ENCODE measurements around the gene SGK1.
"Not testable (repeated sequence)": the region's sequence is repeated elsewhere in the genome, so short reads cannot be mapped to it uniquely, and the experiment has no call there.

Gene SGK1

DNA sequence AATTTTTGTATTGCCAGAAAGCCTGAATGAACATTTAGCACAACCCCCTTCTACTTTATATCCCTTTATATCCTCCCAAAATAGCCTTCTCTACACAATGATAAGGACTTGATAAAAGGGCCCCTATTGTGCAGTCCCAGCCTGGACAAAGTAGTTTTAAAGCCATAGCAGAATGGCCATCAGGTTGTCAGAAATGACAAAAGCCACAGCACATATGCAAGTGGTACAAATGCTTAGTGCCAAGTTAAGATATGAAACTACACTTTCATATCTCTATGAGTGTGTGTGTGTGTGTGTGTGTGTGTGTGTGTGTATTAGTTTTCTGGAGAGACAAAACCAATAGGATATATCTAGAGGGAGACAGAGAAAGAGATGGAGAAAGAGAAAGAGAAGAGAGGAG lies 132.6 kb downstream of the SGK1 start:
- no peaks in the 10 kb centered on the region for H3K27me3 ChIP-seq (ENCODE audit: control insufficient read depth, low read length)
- no peaks in the 10 kb centered on the region for H3F3A ChIP-seq (ENCODE audit: control insufficient read depth, insufficient read depth)
- H3K36me3 ChIP-seq (ENCODE audit: control insufficient read depth, low read length): no peaks in the 10 kb centered on the region
- H3K4me3 ChIP-seq (ENCODE audit: low read length): no peak overlapping the region
- no peaks in the 10 kb centered on the region for H3K79me2 ChIP-seq (ENCODE audit: control insufficient read depth, low read length)
- peaks cover 12% of the 10 kb centered on the region for H3K4me1 ChIP-seq (ENCODE audit: control insufficient read depth, low read length)
- no peak overlapping the region for H3K27ac ChIP-seq (ENCODE audit: low read depth, low read length)
- H4K20me1 ChIP-seq (ENCODE audit: control insufficient read depth, insufficient read depth, low read depth, low read length): no peaks in the 10 kb centered on the region
- H3K9me2 ChIP-seq (replicated peaks; ENCODE audit: control insufficient read depth, low read length): no peaks in the 10 kb centered on the region
- TF ChIP-seq EZH2phosphoT487 (IDR thresholded peaks at IDR 0.05; ENCODE audit: borderline replicate concordance, low read length): no peak
- TF ChIP-seq, protein P1, sequence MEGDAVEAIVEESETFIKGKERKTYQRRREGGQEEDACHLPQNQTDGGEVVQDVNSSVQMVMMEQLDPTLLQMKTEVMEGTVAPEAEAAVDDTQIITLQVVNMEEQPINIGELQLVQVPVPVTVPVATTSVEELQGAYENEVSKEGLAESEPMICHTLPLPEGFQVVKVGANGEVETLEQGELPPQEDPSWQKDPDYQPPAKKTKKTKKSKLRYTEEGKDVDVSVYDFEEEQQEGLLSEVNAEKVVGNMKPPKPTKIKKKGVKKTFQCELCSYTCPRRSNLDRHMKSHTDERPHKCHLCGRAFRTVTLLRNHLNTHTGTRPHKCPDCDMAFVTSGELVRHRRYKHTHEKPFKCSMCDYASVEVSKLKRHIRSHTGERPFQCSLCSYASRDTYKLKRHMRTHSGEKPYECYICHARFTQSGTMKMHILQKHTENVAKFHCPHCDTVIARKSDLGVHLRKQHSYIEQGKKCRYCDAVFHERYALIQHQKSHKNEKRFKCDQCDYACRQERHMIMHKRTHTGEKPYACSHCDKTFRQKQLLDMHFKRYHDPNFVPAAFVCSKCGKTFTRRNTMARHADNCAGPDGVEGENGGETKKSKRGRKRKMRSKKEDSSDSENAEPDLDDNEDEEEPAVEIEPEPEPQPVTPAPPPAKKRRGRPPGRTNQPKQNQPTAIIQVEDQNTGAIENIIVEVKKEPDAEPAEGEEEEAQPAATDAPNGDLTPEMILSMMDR (IDR thresholded peaks at IDR 0.05; ENCODE audit: low read depth, low read length, poor library complexity, severe bottlenecking): no peak
- H3K4me2 ChIP-seq (ENCODE audit: low read length): no peak overlapping the region
- H3K9me3 ChIP-seq (ENCODE audit: control insufficient read depth, insufficient read depth, low read length): no peaks in the 10 kb centered on the region

DNA sequence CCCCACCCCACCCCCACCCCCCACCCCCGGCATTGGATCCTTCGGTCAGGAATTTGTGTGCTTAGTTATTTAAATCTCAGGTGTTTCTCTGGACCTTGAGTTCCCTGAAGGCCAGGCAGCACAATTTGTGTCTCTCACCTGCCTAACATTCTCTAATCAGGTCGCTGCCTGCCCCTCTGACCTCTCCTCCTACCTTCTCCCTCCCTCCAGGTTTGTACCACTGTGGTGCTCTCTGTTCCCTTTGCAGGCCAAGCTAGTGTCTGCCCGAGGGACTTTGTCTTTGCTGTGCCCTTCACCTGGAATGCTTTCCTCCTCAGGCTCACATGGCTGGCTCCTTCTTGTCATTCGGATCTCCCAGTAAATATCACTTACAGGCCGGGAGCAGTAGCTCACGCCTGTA lies 134.1 kb downstream of the SGK1 start:
- H3K9me3 ChIP-seq (ENCODE audit: control insufficient read depth, insufficient read depth, low read length): no peaks in the 10 kb centered on the region
- H3K79me2 ChIP-seq (ENCODE audit: control insufficient read depth, low read length): no peaks in the 10 kb centered on the region
- H3K4me3 ChIP-seq (ENCODE audit: low read length): no peak overlapping the region
- H3K36me3 ChIP-seq (ENCODE audit: control insufficient read depth, low read length): no peaks in the 10 kb centered on the region
- no peak for TF ChIP-seq EZH2phosphoT487 (IDR thresholded peaks at IDR 0.05; ENCODE audit: borderline replicate concordance, low read length)
- TF ChIP-seq, protein P1 (IDR thresholded peaks at IDR 0.05; ENCODE audit: low read depth, low read length, poor library complexity, severe bottlenecking): no peak
- H3K4me2 ChIP-seq (ENCODE audit: low read length): no peak overlapping the region
- H3K27me3 ChIP-seq (ENCODE audit: control insufficient read depth, low read length): no peaks in the 10 kb centered on the region
- H3K27ac ChIP-seq (ENCODE audit: low read depth, low read length): no peak overlapping the region
- H3K9me2 ChIP-seq (replicated peaks; ENCODE audit: control insufficient read depth, low read length): no peaks in the 10 kb centered on the region
- peaks cover 8% of the 10 kb centered on the region for H3K4me1 ChIP-seq (ENCODE audit: control insufficient read depth, low read length)
- H4K20me1 ChIP-seq (ENCODE audit: control insufficient read depth, insufficient read depth, low read depth, low read length): no peaks in the 10 kb centered on the region
- H3F3A ChIP-seq (ENCODE audit: control insufficient read depth, insufficient read depth): no peaks in the 10 kb centered on the region

DNA sequence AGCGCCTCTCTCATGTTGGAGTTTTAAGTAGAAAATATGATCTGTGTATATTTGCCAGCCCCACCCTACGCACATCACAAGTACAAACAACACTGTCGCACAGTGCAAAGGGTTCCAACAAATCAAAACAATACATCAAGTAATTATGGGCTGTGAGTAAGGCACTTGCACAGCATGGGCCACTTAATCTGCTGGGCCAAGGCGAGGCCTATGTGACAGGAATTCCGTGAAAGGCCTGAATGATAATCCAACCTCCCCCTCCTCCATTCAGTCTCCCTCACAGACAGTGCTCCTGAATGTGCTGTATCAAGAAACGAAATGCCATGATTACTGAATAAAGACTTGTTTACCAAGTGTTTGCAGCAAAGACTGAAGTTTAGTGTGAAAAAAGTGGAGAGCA lies 135.4 kb downstream of the SGK1 start:
- H3K4me2 ChIP-seq (ENCODE audit: low read length): no peak overlapping the region
- peaks cover 8% of the 10 kb centered on the region for H3K27me3 ChIP-seq (ENCODE audit: control insufficient read depth, low read length)
- H3K9me2 ChIP-seq (replicated peaks; ENCODE audit: control insufficient read depth, low read length): no peaks in the 10 kb centered on the region
- H3K27ac ChIP-seq (ENCODE audit: low read depth, low read length): no peak overlapping the region
- H3K36me3 ChIP-seq (ENCODE audit: control insufficient read depth, low read length): no peaks in the 10 kb centered on the region
- no peak for TF ChIP-seq EZH2phosphoT487 (IDR thresholded peaks at IDR 0.05; ENCODE audit: borderline replicate concordance, low read length)
- TF ChIP-seq, protein P1 (IDR thresholded peaks at IDR 0.05; ENCODE audit: low read depth, low read length, poor library complexity, severe bottlenecking): no peak
- H3K4me1 ChIP-seq (ENCODE audit: control insufficient read depth, low read length): peaks cover 21% of the 10 kb centered on the region
- no peak overlapping the region for H3K4me3 ChIP-seq (ENCODE audit: low read length)
- no peaks in the 10 kb centered on the region for H3F3A ChIP-seq (ENCODE audit: control insufficient read depth, insufficient read depth)
- no peaks in the 10 kb centered on the region for H3K9me3 ChIP-seq (ENCODE audit: control insufficient read depth, insufficient read depth, low read length)
- H4K20me1 ChIP-seq (ENCODE audit: control insufficient read depth, insufficient read depth, low read depth, low read length): no peaks in the 10 kb centered on the region
- no peaks in the 10 kb centered on the region for H3K79me2 ChIP-seq (ENCODE audit: control insufficient read depth, low read length)

DNA sequence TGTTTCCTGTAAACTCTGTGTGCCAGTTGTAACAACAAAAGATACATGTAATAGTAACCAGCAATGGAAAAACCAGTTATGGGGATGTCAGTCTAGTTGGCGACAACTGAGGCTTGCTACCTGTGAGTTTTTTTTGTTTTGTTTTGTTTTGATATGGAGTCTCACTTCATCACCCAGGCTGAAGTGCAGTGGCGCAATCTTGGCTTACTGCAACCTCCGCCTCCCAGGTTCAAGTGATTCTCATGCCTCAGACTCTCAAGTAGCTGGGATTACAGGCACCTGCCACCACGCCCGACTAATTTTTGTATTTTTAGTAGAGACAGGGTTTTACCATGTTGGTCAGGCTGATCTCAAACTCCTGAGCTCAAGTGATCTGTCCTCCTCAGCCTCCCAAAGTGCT lies 136.2 kb downstream of the SGK1 start:
- H3K9me2 ChIP-seq (replicated peaks; ENCODE audit: control insufficient read depth, low read length); H3K27ac ChIP-seq (ENCODE audit: low read depth, low read length); H3F3A ChIP-seq (ENCODE audit: control insufficient read depth, insufficient read depth); H3K4me2 ChIP-seq (ENCODE audit: low read length); H3K4me3 ChIP-seq (ENCODE audit: low read length); H4K20me1 ChIP-seq (ENCODE audit: control insufficient read depth, insufficient read depth, low read depth, low read length); H3K79me2 ChIP-seq (ENCODE audit: control insufficient read depth, low read length); H3K9me3 ChIP-seq (ENCODE audit: control insufficient read depth, insufficient read depth, low read length); H3K36me3 ChIP-seq (ENCODE audit: control insufficient read depth, low read length): not testable (repeated sequence)
- H3K27me3 ChIP-seq (ENCODE audit: control insufficient read depth, low read length): peaks cover 15% of the 10 kb centered on the region
- H3K4me1 ChIP-seq (ENCODE audit: control insufficient read depth, low read length): peaks cover 23% of the 10 kb centered on the region

DNA sequence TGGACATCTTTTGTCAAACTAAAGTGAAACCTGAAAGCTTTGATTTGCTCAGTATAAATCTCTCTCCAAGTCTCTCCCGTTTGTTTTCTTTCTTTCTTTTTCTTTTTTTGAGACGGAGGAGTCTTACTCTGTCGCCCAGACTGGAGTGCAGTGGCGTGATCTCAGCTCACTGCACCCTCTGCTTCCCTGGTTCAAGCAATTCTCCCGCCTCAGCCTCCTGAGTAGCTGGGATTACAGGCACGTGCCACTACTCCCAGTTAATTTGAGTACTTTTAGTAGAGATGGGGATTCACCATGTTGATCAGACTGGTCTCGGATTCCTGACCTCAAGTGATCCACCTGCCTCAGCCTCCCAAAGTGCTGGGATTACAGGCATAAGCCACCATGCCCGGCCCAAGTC lies 136.7 kb downstream of the SGK1 start:
- not testable (repeated sequence) for H3K79me2 ChIP-seq (ENCODE audit: control insufficient read depth, low read length); H3K9me2 ChIP-seq (replicated peaks; ENCODE audit: control insufficient read depth, low read length); H3K4me3 ChIP-seq (ENCODE audit: low read length); H3F3A ChIP-seq (ENCODE audit: control insufficient read depth, insufficient read depth); H4K20me1 ChIP-seq (ENCODE audit: control insufficient read depth, insufficient read depth, low read depth, low read length); H3K36me3 ChIP-seq (ENCODE audit: control insufficient read depth, low read length); H3K4me2 ChIP-seq (ENCODE audit: low read length); H3K9me3 ChIP-seq (ENCODE audit: control insufficient read depth, insufficient read depth, low read length); H3K27ac ChIP-seq (ENCODE audit: low read depth, low read length)
- H3K4me1 ChIP-seq (ENCODE audit: control insufficient read depth, low read length): peaks cover 22% of the 10 kb centered on the region
- H3K27me3 ChIP-seq (ENCODE audit: control insufficient read depth, low read length): peaks cover 20% of the 10 kb centered on the region

DNA sequence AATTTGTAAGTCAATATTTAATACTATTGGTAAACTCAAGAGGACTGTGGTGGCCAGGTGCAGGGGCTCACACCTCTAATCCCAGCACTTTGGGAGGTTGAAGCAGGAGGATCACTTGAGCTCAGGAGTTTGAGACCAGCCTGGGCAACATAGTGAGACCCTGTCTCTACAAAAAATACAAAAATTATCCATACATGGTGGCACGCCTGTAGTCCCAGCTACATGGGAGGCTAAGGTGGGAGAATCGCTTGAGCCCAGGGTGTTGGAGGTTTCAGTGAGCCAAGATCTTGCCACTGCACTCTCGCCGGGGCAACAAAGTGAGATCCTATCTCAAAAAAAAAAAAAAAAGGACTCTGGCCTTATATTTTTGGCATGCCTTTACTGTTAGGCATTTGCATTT lies 137.4 kb downstream of the SGK1 start:
- not testable (repeated sequence) for H3K9me2 ChIP-seq (replicated peaks; ENCODE audit: control insufficient read depth, low read length); H3F3A ChIP-seq (ENCODE audit: control insufficient read depth, insufficient read depth); H3K36me3 ChIP-seq (ENCODE audit: control insufficient read depth, low read length); H4K20me1 ChIP-seq (ENCODE audit: control insufficient read depth, insufficient read depth, low read depth, low read length); H3K27ac ChIP-seq (ENCODE audit: low read depth, low read length); H3K4me3 ChIP-seq (ENCODE audit: low read length); H3K4me2 ChIP-seq (ENCODE audit: low read length); H3K9me3 ChIP-seq (ENCODE audit: control insufficient read depth, insufficient read depth, low read length); H3K79me2 ChIP-seq (ENCODE audit: control insufficient read depth, low read length)
- Histone ChIP-seq H3K27me3 (ENCODE audit: control insufficient read depth, low read length) (peaks cover 27% of the 10 kb centered on the region), H3K4me1 (ENCODE audit: control insufficient read depth, low read length) (peaks cover 26% of the 10 kb centered on the region)

All from DOHH2 (cell line).